Endothelial cell of umbilical vein (primary cell): ENCODE measurements around the gene GAS7. TPM values are rescaled to one million over a fixed set of nuclear protein-coding genes. Genes with fewer than 3 reads are reported as not detected.

ENCODE experiments used
- BruUV-seq: library from RNA; stranded (reverse); fragments of 400-500 nt; replicated peaks from 2 replicates; lab custom pipeline; 2021; lab: Mats Ljungman, UMichigan
- CTCF ChIA-PET: fragments of 300-600, 350-600 bp; sonication (Branson Sonifier 250); formaldehyde crosslinking; loops from one replicate; lab custom pipeline; 2021; ENCODE audit warnings: antibody characterized with exemption, inconsistent platforms; lab: Charles Lee
- POLR2A ChIA-PET: fragments of 300-600, 350-600 bp; sonication (Branson Sonifier 250); formaldehyde crosslinking; loops from one replicate; lab custom pipeline; 2021; ENCODE audit warnings: antibody characterized with exemption, inconsistent platforms; lab: Charles Lee
- DNase-seq: peaks from one replicate; pipeline ENCODE4 v3.0.0-alpha.2; 2011; ENCODE audit warnings: low read depth, low spot score
- FAIRE-seq: peaks from 2 replicates; lab custom pipeline; 2011; peaks lifted over from hg19 to GRCh38; lab: Jason Lieb, UNC
- H2AFZ ChIP-seq: 2 replicates; pipeline ENCODE4 v1.6.0; 2012; ENCODE audit warnings: low read depth, low read length, control low read depth, inconsistent platforms
- H3K27ac ChIP-seq: 2 replicates; pipeline ENCODE4 v1.5.1; 2011; ENCODE audit warnings: low read depth, mild to moderate bottlenecking, control low read depth, low read length, moderate library complexity; ENCODE audit not compliant: insufficient read depth
- H3K27me3 ChIP-seq, 2 experiments: 2 replicates each; pipeline versions ENCODE4 v1.6.0 to v1.6.1; 2011; ENCODE audit warnings: low read length in 2 of 2, mixed read lengths in 1 of 2; ENCODE audit not compliant: control insufficient read depth in 2 of 2, insufficient read depth in 2 of 2
- H3K36me3 ChIP-seq, 2 experiments: 2 replicates in 1 of 2; 3 replicates in 1 of 2; pipeline ENCODE4 v1.5.1; 2011; ENCODE audit warnings: low read length in 2 of 2, mild to moderate bottlenecking in 1 of 2, moderate library complexity in 1 of 2; ENCODE audit not compliant: control insufficient read depth in 2 of 2, insufficient read depth in 2 of 2; ENCODE audit errors: extremely low read depth in 1 of 2
- H3K4me1 ChIP-seq: 3 replicates; pipeline ENCODE4 v1.5.1; 2011; ENCODE audit warnings: mild to moderate bottlenecking, low read length; ENCODE audit not compliant: control insufficient read depth, insufficient read depth; ENCODE audit errors: extremely low read depth
- H3K4me2 ChIP-seq: 2 replicates; pipeline ENCODE4 v1.6.1; 2011; ENCODE audit warnings: low read length, control low read depth, mixed read lengths; ENCODE audit not compliant: insufficient read depth
- H3K4me3 ChIP-seq, 3 experiments: fragments of 200-600 bp in 1 of 3; sonication (generic), shearing (Covaris generic) in 1 of 3; replicated peaks in 1 of 3; 2 replicates each; pipeline ENCODE4 v1.5.1; 2011 to 2016; ENCODE audit warnings: control low read depth in 3 of 3, low read length in 3 of 3, mild to moderate bottlenecking in 2 of 3, inconsistent platforms in 1 of 3, low read depth in 1 of 3, moderate library complexity in 1 of 3; ENCODE audit not compliant: insufficient read depth in 1 of 3
- H3K79me2 ChIP-seq: 2 replicates; pipeline ENCODE4 v1.6.0; 2012; ENCODE audit warnings: low read length, inconsistent platforms; ENCODE audit not compliant: control insufficient read depth, insufficient read depth
- H3K9ac ChIP-seq: replicated peaks from 2 replicates; pipeline ENCODE3; 2011; ENCODE audit warnings: low read length, control low read depth; ENCODE audit not compliant: insufficient read depth; ENCODE audit errors: extremely low read depth
- H3K9me1 ChIP-seq: replicated peaks from 3 replicates; pipeline ENCODE4 v1.6.0; 2011; ENCODE audit warnings: mild to moderate bottlenecking, low read length; ENCODE audit not compliant: control insufficient read depth, insufficient read depth; ENCODE audit errors: extremely low read depth
- H3K9me3 ChIP-seq: replicated peaks from 2 replicates; pipeline ENCODE4 v1.5.1; 2012; ENCODE audit warnings: low read length, inconsistent platforms; ENCODE audit not compliant: control insufficient read depth, insufficient read depth
- H4K20me1 ChIP-seq: replicated peaks from 2 replicates; pipeline ENCODE3; 2011; ENCODE audit warnings: mild to moderate bottlenecking, low read length; ENCODE audit not compliant: control insufficient read depth, insufficient read depth; ENCODE audit errors: extremely low read depth
- CTCF ChIP-seq, 2 donors: IDR thresholded peaks; 1 replicate in 1 of 2; 2 replicates in 1 of 2; pipeline ENCODE4 v1.5.1; 2011; ENCODE audit warnings: low read length in 2 of 2, mild to moderate bottlenecking in 2 of 2, moderate library complexity in 2 of 2, control low read depth in 1 of 2, inconsistent platforms in 1 of 2, low read depth in 1 of 2; ENCODE audit not compliant: insufficient read depth in 1 of 2; ENCODE audit errors: extremely low read depth in 1 of 2
- JUN ChIP-seq: IDR thresholded peaks from 2 replicates; pipeline ENCODE4 v1.6.1; 2011; ENCODE audit warnings: borderline replicate concordance, low read depth; ENCODE audit not compliant: insufficient read length, insufficient read depth
- dilution Hi-C: fragments of 300-500 bp; cut with MboI; formaldehyde crosslinking; loops from one replicate; pipeline ENCODE4 v1.15.0; 2019; ENCODE audit warnings: low sequenced_read_pairs; ENCODE audit not compliant: extremely low pct_ligation_motif_present
- intact Hi-C: fragments of 100-400 bp; cut with micrococcal nuclease; formaldehyde crosslinking; loops from one replicate; pipeline ENCODE4 v1.10.0; 2022
- polyA plus RNA-seq, 4 experiments: library from polyadenylated mRNA; depleted of rRNA in 3 of 4; stranded (reverse) in 3 of 4; unstranded in 1 of 4; fragments of >200 nt; gene quantifications; 2 replicates each; pipeline versions ENCODE4 v1.2.1 to v1.2.3, GENCODE V29; 2011 to 2012; ENCODE audit warnings: missing spikeins in 1 of 4
- total RNA-seq: library from RNA; stranded (reverse); gene quantifications from 2 replicates; pipeline ENCODE4 v1.2.3, GENCODE V29; 2021

Gene GAS7
- total and polyA plus RNA-seq, 2 donors (not counting 3 experiments of a cell fraction or from before 2014, with no cell fraction given) = not detected

GRCh38 chr17:10105513-10106001 is 92.8 kb downstream of the GAS7 start:
- CTCF ChIA-PET = no interaction called here
- intact Hi-C loops (no loop called here), dilution Hi-C loops (no loop called here)
- Histone ChIP-seq H3K27ac (no peak overlapping the region), H3K36me3 (no peaks in the 10 kb centered on the region), H3K9ac (no peak overlapping the region), H3K27me3 (no peaks in the 10 kb centered on the region), H3K9me1 (no peaks in the 10 kb centered on the region), H3K79me2 (no peaks in the 10 kb centered on the region), H4K20me1 (no peaks in the 10 kb centered on the region), H3K4me3 (no peak overlapping the region), H2AFZ (no peak overlapping the region), H3K4me2 (no peak overlapping the region), H3K4me1 (no peaks in the 10 kb centered on the region), H3K9me3 (peaks cover 3% of the 10 kb centered on the region)
- no peak for TF ChIP-seq CTCF (IDR thresholded peaks at IDR 0.05; ENCODE audit: extremely low read depth in 1 of 2, insufficient read depth in 1 of 2, low read depth in 1 of 2, low read length in 2 of 2)
- POLR2A ChIA-PET = no interaction called here
- BruUV-seq = no TSS peak
- FAIRE-seq = no peak
- no peak for DNase-seq

GRCh38 chr17:10103712-10104111 is 94.7 kb downstream of the GAS7 start:
- DNase-seq (no peak), FAIRE-seq (no peak)
- intact Hi-C loops (no loop called here), dilution Hi-C loops (no loop called here)
- no peaks in the 10 kb centered on the region for H3K4me1 ChIP-seq
- no peak overlapping the region for H3K9ac ChIP-seq
- POLR2A ChIA-PET = no interaction called here
- H3K36me3 ChIP-seq = no peaks in the 10 kb centered on the region
- no TSS peak for BruUV-seq
- no peak overlapping the region for H3K4me2 ChIP-seq
- no peak for TF ChIP-seq JUN
- no peaks in the 10 kb centered on the region for H3K27me3 ChIP-seq
- no peaks in the 10 kb centered on the region for H3K9me1 ChIP-seq
- no peaks in the 10 kb centered on the region for H3K79me2 ChIP-seq
- H3K9me3 ChIP-seq = peaks cover 6% of the 10 kb centered on the region
- H3K4me3 ChIP-seq = no peak overlapping the region
- CTCF ChIA-PET = no interaction called here
- no peaks in the 10 kb centered on the region for H4K20me1 ChIP-seq
- H2AFZ ChIP-seq = no peak overlapping the region
- no peak overlapping the region for H3K27ac ChIP-seq
